Measurements from ENCODE around the gene ERBB4.

DNA sequence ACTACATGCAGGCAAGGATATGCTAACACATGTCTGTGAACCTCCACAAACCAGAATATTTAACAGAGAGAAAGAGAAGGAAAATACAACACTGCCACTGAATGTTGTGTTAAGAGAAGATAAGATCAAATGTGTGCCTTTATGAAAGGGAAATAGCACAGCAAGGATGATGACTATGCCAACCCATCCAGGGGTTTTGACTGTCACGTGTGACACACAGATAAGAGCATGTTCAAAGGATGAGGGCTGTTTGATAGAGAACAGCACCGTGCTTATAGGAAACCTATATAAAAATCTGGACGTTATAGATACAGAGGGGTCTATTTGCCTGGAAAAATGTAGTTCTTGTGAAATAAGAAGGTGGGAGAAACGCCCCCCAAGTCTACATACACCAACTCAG is 1070.4 kb downstream of the ERBB4 start:
- TF ChIP-seq, protein P1, sequence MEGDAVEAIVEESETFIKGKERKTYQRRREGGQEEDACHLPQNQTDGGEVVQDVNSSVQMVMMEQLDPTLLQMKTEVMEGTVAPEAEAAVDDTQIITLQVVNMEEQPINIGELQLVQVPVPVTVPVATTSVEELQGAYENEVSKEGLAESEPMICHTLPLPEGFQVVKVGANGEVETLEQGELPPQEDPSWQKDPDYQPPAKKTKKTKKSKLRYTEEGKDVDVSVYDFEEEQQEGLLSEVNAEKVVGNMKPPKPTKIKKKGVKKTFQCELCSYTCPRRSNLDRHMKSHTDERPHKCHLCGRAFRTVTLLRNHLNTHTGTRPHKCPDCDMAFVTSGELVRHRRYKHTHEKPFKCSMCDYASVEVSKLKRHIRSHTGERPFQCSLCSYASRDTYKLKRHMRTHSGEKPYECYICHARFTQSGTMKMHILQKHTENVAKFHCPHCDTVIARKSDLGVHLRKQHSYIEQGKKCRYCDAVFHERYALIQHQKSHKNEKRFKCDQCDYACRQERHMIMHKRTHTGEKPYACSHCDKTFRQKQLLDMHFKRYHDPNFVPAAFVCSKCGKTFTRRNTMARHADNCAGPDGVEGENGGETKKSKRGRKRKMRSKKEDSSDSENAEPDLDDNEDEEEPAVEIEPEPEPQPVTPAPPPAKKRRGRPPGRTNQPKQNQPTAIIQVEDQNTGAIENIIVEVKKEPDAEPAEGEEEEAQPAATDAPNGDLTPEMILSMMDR (conservative IDR thresholded peaks at IDR 0.05; ENCODE audit: low read length) = no peak
- no peak for TF ChIP-seq EZH2phosphoT487 (IDR thresholded peaks at IDR 0.05; ENCODE audit: borderline replicate concordance)
